ENCODE results near the gene GLB1L. TPM values are rescaled to one million over a fixed set of nuclear protein-coding genes. Genes with fewer than 3 reads are reported as not detected.

Gene GLB1L
- total and polyA plus RNA-seq, 2 donors = 4.2 to 11.3 TPM

GRCh38 chr2:219282943-219283581, 37.8 kb upstream of the GLB1L start:
- Histone ChIP-seq H3K27ac (ENCODE audit: low read depth in 1 of 2, low read length in 1 of 2) (no peak overlapping the region), H3K36me3 (ENCODE audit: control insufficient read depth in 2 of 2, insufficient read depth in 2 of 2, low read length in 1 of 2) (peaks cover 33 to 59% of the 10 kb centered on the region in 2 donors), H3K4me3 (ENCODE audit: low read length in 2 of 2) (no peak overlapping the region), H3K27me3 (ENCODE audit: control insufficient read depth in 2 of 2, insufficient read depth in 1 of 2, low read length in 1 of 2) (no peaks in the 10 kb centered on the region), H3K4me1 (ENCODE audit: control insufficient read depth in 2 of 2, insufficient read depth in 2 of 2, low read length in 2 of 2) (peaks cover 14 to 29% of the 10 kb centered on the region in 2 donors), H3K9me3 (ENCODE audit: control insufficient read depth in 2 of 2, insufficient read depth in 1 of 2, low read length in 1 of 2) (no peaks in the 10 kb centered on the region)
- WGBS = 95% methylated on average over 17 of the region's 17 CpGs
- DNase-seq (ENCODE audit: low read depth in 6 of 9, low spot score in 9 of 9) = no peak

GRCh38 chr2:219282375-219282774, 37.1 kb upstream of the GLB1L start:
- DNase-seq (ENCODE audit: low read depth in 6 of 9, low spot score in 9 of 9) = no peak
- Histone ChIP-seq H3K4me3 (ENCODE audit: low read length in 2 of 2) (no peak overlapping the region), H3K27ac (ENCODE audit: low read depth in 1 of 2, low read length in 1 of 2) (no peak overlapping the region), H3K27me3 (ENCODE audit: control insufficient read depth in 2 of 2, insufficient read depth in 1 of 2, low read length in 1 of 2) (no peaks in the 10 kb centered on the region), H3K9me3 (ENCODE audit: control insufficient read depth in 2 of 2, insufficient read depth in 1 of 2, low read length in 1 of 2) (no peaks in the 10 kb centered on the region), H3K4me1 (ENCODE audit: control insufficient read depth in 2 of 2, insufficient read depth in 2 of 2, low read length in 2 of 2) (peaks cover 19 to 36% of the 10 kb centered on the region in 2 donors), H3K36me3 (ENCODE audit: control insufficient read depth in 2 of 2, insufficient read depth in 2 of 2, low read length in 1 of 2) (peaks cover 33 to 59% of the 10 kb centered on the region in 2 donors)
- WGBS = 96% methylated on average over 5 of the region's 5 CpGs

- H3K4me1 ChIP-seq (ENCODE audit: control insufficient read depth in 2 of 2, insufficient read depth in 2 of 2, low read length in 2 of 2) = peaks cover 19 to 37% of the 10 kb centered on the region in 2 donors
- no peak overlapping the region for H3K27ac ChIP-seq (ENCODE audit: low read depth in 1 of 2, low read length in 1 of 2)
- no peaks in the 10 kb centered on the region for H3K27me3 ChIP-seq (ENCODE audit: control insufficient read depth in 2 of 2, insufficient read depth in 1 of 2, low read length in 1 of 2)
- no peaks in the 10 kb centered on the region for H3K9me3 ChIP-seq (ENCODE audit: control insufficient read depth in 2 of 2, insufficient read depth in 1 of 2, low read length in 1 of 2)
- 95% methylated on average over 8 of the region's 8 CpGs for WGBS
- no peak for DNase-seq (ENCODE audit: low read depth in 6 of 9, low spot score in 9 of 9)
- H3K4me3 ChIP-seq (ENCODE audit: low read length in 2 of 2) = no peak overlapping the region
- peaks cover 33 to 59% of the 10 kb centered on the region in 2 donors for H3K36me3 ChIP-seq (ENCODE audit: control insufficient read depth in 2 of 2, insufficient read depth in 2 of 2, low read length in 1 of 2)
Measured at GRCh38 chr2:219281588-219281987, 36.3 kb upstream of the GLB1L start.

GRCh38 chr2:219280651-219281050, 35.4 kb upstream of the GLB1L start:
- Histone ChIP-seq H3K36me3 (ENCODE audit: control insufficient read depth in 2 of 2, insufficient read depth in 2 of 2, low read length in 1 of 2) (peaks cover 30 to 50% of the 10 kb centered on the region in 2 donors), H3K9me3 (ENCODE audit: control insufficient read depth in 2 of 2, insufficient read depth in 1 of 2, low read length in 1 of 2) (no peaks in the 10 kb centered on the region), H3K4me1 (ENCODE audit: control insufficient read depth in 2 of 2, insufficient read depth in 2 of 2, low read length in 2 of 2) (peaks cover 19 to 35% of the 10 kb centered on the region in 2 donors), H3K27ac (ENCODE audit: low read depth in 1 of 2, low read length in 1 of 2) (peak overlapping the region in 1 of 2 donors; percentile 100), H3K27me3 (ENCODE audit: control insufficient read depth in 2 of 2, insufficient read depth in 1 of 2, low read length in 1 of 2) (no peaks in the 10 kb centered on the region), H3K4me3 (ENCODE audit: low read length in 2 of 2) (no peak overlapping the region)
- 96% methylated on average over 4 of the region's 4 CpGs for WGBS
- no peak for DNase-seq (ENCODE audit: low read depth in 6 of 9, low spot score in 9 of 9)

- Histone ChIP-seq H3K4me3 (ENCODE audit: low read length in 2 of 2) (peak overlapping the region; percentile 74 to 81), H3K36me3 (ENCODE audit: control insufficient read depth in 2 of 2, insufficient read depth in 2 of 2, low read length in 1 of 2) (peaks cover 30 to 44% of the 10 kb centered on the region in 2 donors), H3K27ac (ENCODE audit: low read depth in 1 of 2, low read length in 1 of 2) (peak overlapping the region; percentile 99 to 100), H3K4me1 (ENCODE audit: control insufficient read depth in 2 of 2, insufficient read depth in 2 of 2, low read length in 2 of 2) (peaks cover 19 to 34% of the 10 kb centered on the region in 2 donors), H3K9me3 (ENCODE audit: control insufficient read depth in 2 of 2, insufficient read depth in 1 of 2, low read length in 1 of 2) (no peaks in the 10 kb centered on the region), H3K27me3 (ENCODE audit: control insufficient read depth in 2 of 2, insufficient read depth in 1 of 2, low read length in 1 of 2) (no peaks in the 10 kb centered on the region)
- WGBS = 64% methylated on average over 12 of the region's 12 CpGs
- peak in 6 of 9 donors; percentile 50 to 88 (median 68) for DNase-seq (ENCODE audit: low read depth in 6 of 9, low spot score in 9 of 9)
Measured at GRCh38 chr2:219279916-219280516, 34.8 kb upstream of the GLB1L start.

GRCh38 chr2:219279151-219279915, 34.1 kb upstream of the GLB1L start, which contains the start of gene DNAJB2:
DNAJB2 (plus strand) TSS chr2:219279366; CDS start chr2:219279834, 468 bp downstream.
- 2% methylated on average over 65 of the region's 65 CpGs for WGBS
- peak; percentile 90 to 99 (median 97) for DNase-seq (ENCODE audit: low read depth in 6 of 9, low spot score in 9 of 9)
- H3K36me3 ChIP-seq (ENCODE audit: control insufficient read depth in 2 of 2, insufficient read depth in 2 of 2, low read length in 1 of 2) = peaks cover 23 to 37% of the 10 kb centered on the region in 2 donors
- H3K27ac ChIP-seq (ENCODE audit: low read depth in 1 of 2, low read length in 1 of 2) = peak within 1 kb of the TSS; percentile 99 to 100
- no peaks in the 10 kb centered on the region for H3K9me3 ChIP-seq (ENCODE audit: control insufficient read depth in 2 of 2, insufficient read depth in 1 of 2, low read length in 1 of 2)
- peaks cover 19 to 34% of the 10 kb centered on the region in 2 donors for H3K4me1 ChIP-seq (ENCODE audit: control insufficient read depth in 2 of 2, insufficient read depth in 2 of 2, low read length in 2 of 2)
- peaks cover 0 to 3% of the 10 kb centered on the region in 2 donors for H3K27me3 ChIP-seq (ENCODE audit: control insufficient read depth in 2 of 2, insufficient read depth in 1 of 2, low read length in 1 of 2)
- peak within 1 kb of the TSS; percentile 74 to 81 for H3K4me3 ChIP-seq (ENCODE audit: low read length in 2 of 2)

- Histone ChIP-seq H3K27me3 (ENCODE audit: control insufficient read depth in 2 of 2, insufficient read depth in 1 of 2, low read length in 1 of 2) (peaks cover 0 to 9% of the 10 kb centered on the region in 2 donors), H3K36me3 (ENCODE audit: control insufficient read depth in 2 of 2, insufficient read depth in 2 of 2, low read length in 1 of 2) (peaks cover 21 to 31% of the 10 kb centered on the region in 2 donors), H3K4me1 (ENCODE audit: control insufficient read depth in 2 of 2, insufficient read depth in 2 of 2, low read length in 2 of 2) (peaks cover 19 to 34% of the 10 kb centered on the region in 2 donors), H3K4me3 (ENCODE audit: low read length in 2 of 2) (peak overlapping the region; percentile 74 to 81), H3K9me3 (ENCODE audit: control insufficient read depth in 2 of 2, insufficient read depth in 1 of 2, low read length in 1 of 2) (no peaks in the 10 kb centered on the region), H3K27ac (ENCODE audit: low read depth in 1 of 2, low read length in 1 of 2) (peak overlapping the region; percentile 99 to 100)
- WGBS = 10% methylated on average over 9 of the region's 9 CpGs
- DNase-seq (ENCODE audit: low read depth in 6 of 9, low spot score in 9 of 9) = no peak
Measured at GRCh38 chr2:219278655-219279150, 33.5 kb upstream of the GLB1L start.

GRCh38 chr2:219277703-219278654, 32.7 kb upstream of the GLB1L start:
- peaks cover 0 to 13% of the 10 kb centered on the region in 2 donors for H3K27me3 ChIP-seq (ENCODE audit: control insufficient read depth in 2 of 2, insufficient read depth in 1 of 2, low read length in 1 of 2)
- H3K4me3 ChIP-seq (ENCODE audit: low read length in 2 of 2) = no peak overlapping the region
- H3K36me3 ChIP-seq (ENCODE audit: control insufficient read depth in 2 of 2, insufficient read depth in 2 of 2, low read length in 1 of 2) = peaks cover 14 to 24% of the 10 kb centered on the region in 2 donors
- DNase-seq (ENCODE audit: low read depth in 6 of 9, low spot score in 9 of 9) = peak in 5 of 9 donors; percentile 63 to 82 (median 74)
- H3K4me1 ChIP-seq (ENCODE audit: control insufficient read depth in 2 of 2, insufficient read depth in 2 of 2, low read length in 2 of 2) = peaks cover 19 to 34% of the 10 kb centered on the region in 2 donors
- peak overlapping the region; percentile 99 to 100 for H3K27ac ChIP-seq (ENCODE audit: low read depth in 1 of 2, low read length in 1 of 2)
- no peaks in the 10 kb centered on the region for H3K9me3 ChIP-seq (ENCODE audit: control insufficient read depth in 2 of 2, insufficient read depth in 1 of 2, low read length in 1 of 2)
- 33% methylated on average over 25 of the region's 25 CpGs for WGBS

Measured in thymus (tissue), 11 donors.